Stimulated activated CD4-positive, alpha-beta T cell treated with anti-CD3 and anti-CD28 coated beads, TNF-alpha, amount 100 ng/mL, for 24 hours (primary cell): ENCODE results near the gene PNRC2.
"Not testable (repeated sequence)": the region's sequence is repeated elsewhere in the genome, so short reads cannot be mapped to it uniquely, and the experiment has no call there.

Experiments used
- DNase-seq, 3 experiments: peaks; one replicate each; pipeline ENCODE4 v3.0.0-alpha.2; 2020; ENCODE audit warnings: low read depth in 3 of 3

Gene PNRC2

DNA sequence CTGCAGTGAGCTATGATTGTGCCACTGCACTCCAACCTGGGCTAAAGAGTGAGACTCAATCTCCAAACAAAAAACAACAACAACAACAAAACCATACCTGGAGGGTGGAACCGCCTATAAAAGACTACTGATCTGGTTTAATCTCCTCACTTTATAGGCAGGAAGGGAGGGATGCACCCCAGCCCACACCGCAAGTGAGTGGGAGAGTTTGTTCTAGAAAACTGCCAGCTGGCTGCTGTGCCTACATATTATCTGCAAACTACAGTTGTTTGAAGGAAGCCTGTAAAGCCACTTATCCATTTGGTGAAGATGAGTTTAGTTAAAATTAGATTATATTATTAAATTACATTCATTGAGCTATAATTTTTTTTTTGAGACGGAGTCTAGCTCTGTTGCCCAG, 29.6 kb downstream of the PNRC2 start:
- DNase-seq, result no peak

- DNase-seq, result not testable (repeated sequence)
Measured at GRCh38 chr1:23992011-23992410, 32.4 kb downstream of the PNRC2 start.

- DNase-seq, result no peak
Measured at GRCh38 chr1:23995431-23995837, 35.8 kb downstream of the PNRC2 start.

GRCh38 chr1:23996700-23997229, 37.1 kb downstream of the PNRC2 start:
- DNase-seq, result no peak

GRCh38 chr1:23997812-23998211, 38.2 kb downstream of the PNRC2 start:
- no peak for DNase-seq

DNA sequence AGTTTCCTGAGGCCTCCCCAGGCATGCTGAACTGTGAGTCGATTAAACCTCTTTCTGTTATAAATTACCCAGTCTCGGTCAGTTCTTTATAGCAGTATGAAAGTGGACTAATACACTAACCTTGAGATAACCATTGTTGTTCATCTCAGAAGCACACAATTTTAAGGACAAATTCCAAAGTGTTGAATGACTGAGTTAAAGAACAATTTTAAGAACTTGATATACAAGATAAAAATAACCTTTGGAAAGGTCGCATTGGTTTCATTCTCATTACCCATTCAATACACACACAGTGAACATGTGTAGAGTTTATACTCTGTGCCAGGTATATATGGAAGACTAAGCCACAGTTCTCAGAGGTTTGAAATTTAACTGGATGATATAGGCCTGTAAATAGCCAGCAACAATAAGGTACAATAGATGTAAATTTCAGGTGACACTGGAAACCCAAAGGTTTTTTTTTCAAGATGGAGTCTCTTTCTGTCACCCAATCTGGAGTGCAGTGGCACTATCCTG, 39.6 kb downstream of the PNRC2 start:
- no peak for DNase-seq

DNA sequence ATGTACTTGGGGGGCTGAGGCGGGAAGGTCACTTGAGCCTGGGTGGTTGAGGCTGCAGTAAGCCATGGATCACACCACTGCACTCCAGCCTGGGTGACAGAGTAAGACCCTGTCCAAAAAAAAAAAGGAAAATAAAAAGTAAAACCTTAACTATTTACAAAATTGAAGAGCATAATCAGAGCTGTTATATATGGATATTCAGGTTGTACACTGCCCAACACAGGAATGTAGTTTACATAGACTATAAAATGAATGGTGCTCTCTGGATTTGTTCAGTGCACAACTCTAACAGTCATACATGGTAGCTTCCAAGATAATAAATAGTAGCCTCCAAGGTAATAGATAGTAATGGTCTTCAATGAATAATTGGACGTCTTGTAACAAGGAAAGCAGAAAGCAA, 43.1 kb downstream of the PNRC2 start:
- no peak for DNase-seq

DNA sequence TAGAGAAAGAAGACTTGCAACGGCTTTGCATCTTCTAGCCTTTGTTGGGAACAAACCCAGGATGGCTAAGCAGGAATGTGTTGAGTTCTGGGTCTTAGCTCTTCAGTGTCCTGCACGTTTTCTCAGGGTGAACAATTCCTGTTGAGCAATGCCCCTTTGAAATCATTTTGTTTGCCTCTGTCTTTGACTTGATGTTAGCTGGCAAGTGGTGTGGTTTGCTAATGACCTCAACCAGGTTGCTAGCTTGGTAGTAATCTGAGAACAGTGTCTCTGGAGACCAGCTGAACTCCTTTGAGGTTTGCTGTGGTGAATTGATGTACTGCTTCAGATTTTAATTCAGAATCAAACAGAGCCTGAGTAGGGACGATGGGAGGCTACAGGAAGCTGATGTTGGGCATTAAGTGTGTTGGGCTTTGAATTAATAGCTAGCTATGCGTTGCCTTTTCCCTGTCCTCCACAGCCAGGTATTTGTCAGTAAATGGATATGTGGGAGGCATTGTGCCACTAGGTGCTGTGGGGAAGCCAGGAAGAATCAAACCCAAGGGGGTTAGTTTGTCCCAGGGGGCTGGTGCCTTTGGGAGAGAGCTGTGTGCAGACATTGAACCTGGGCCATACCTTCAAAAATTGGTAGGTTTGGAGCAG, 43.8 kb downstream of the PNRC2 start:
- DNase-seq, result no peak

- DNase-seq, result no peak
Measured at GRCh38 chr1:24004132-24004531, 44.5 kb downstream of the PNRC2 start.

DNA sequence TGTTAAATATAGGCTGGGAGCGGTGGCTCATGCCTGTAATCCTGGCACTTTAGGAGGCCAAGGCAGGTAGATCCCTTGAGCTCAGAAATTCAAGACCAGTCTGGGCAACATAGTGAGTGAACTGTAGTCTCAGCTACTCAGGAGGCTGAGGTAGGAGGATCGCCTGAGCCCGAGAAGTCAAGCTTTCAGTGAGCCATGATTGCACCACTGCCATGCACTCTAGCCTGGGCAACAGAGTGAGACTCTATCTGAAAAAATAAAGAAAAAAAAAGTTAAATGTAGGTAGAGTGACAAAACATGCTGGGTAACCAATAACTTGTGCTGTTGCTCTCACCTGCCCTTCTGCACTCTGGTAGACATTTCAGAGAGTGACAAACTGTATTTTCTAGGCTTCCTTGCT, 45.5 kb downstream of the PNRC2 start:
- no peak for DNase-seq

GRCh38 chr1:24007079-24007478, 47.5 kb downstream of the PNRC2 start:
- no peak for DNase-seq

DNA sequence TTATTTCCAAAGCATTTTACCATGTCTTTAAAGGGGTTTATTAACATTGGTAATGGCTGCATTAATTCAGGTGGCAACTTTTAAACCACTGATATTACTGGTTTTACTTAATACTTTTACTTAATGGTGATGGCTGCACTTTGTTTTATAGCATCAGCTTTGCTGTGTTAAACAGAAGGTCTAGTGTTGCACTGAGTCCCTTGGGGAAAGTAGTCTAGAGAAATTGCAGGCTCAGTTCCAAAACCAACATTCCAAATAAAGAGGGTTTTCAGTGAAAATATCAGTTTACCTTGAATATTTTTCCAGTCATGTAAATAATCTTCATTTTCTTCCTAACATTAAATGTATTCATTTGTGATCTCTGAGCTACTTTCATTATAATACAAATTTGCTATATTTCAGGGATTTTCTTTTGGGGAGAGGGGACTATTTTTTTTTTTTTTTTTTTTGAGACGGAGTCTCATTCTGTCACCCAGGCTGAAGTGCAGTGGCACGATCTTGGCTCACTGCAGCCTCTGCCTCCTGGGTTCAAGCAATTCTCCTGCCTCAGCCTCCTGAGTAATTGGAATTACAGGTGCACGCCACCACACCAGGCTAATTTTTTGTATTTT, 49.1 kb downstream of the PNRC2 start:
- DNase-seq, result not testable (repeated sequence)

- DNase-seq, result no peak
Measured at GRCh38 chr1:24009406-24009805, 49.8 kb downstream of the PNRC2 start.

GRCh38 chr1:24010650-24011049, 51.0 kb downstream of the PNRC2 start:
- DNase-seq, result no peak

GRCh38 chr1:24012878-24013277, 53.2 kb downstream of the PNRC2 start:
- DNase-seq, result not testable (repeated sequence)
